GM12874 (cell line): ENCODE data around the gene STAMBPL1.
A peak's percentile ranks its signal among the peaks of the same experiment; 100 is the strongest.

Source experiments
- TF ChIP-seq, protein P1 (sequence below): IDR thresholded peaks from 2 replicates; pipeline ENCODE4 v1.5.1; 2011; ENCODE audit warnings: low read depth, mild to moderate bottlenecking, control low read depth, low read length, moderate library complexity; ENCODE audit not compliant: insufficient read depth

The STAMBPL1 gene

DNA sequence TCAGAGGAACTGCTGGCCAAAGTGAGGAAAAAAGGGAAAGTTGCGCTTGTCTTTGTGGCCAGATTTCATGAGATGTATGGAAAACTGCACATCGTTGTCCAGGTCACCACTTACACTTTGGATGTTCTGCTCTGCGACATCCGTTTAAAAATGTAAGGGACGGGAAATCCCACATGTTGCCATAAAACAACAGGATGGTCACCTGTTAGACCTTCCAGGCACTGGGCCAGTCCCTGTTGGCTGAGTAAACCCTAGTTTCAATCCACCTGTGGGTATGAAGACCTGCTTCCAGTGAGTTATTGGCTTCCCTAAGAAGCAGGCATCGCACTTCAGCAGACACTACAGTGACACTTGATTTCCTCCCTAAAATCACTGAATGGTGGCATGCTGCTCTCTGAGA, 2.7 kb upstream of the STAMBPL1 start:
- TF ChIP-seq, protein P1, sequence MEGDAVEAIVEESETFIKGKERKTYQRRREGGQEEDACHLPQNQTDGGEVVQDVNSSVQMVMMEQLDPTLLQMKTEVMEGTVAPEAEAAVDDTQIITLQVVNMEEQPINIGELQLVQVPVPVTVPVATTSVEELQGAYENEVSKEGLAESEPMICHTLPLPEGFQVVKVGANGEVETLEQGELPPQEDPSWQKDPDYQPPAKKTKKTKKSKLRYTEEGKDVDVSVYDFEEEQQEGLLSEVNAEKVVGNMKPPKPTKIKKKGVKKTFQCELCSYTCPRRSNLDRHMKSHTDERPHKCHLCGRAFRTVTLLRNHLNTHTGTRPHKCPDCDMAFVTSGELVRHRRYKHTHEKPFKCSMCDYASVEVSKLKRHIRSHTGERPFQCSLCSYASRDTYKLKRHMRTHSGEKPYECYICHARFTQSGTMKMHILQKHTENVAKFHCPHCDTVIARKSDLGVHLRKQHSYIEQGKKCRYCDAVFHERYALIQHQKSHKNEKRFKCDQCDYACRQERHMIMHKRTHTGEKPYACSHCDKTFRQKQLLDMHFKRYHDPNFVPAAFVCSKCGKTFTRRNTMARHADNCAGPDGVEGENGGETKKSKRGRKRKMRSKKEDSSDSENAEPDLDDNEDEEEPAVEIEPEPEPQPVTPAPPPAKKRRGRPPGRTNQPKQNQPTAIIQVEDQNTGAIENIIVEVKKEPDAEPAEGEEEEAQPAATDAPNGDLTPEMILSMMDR = no peak

DNA sequence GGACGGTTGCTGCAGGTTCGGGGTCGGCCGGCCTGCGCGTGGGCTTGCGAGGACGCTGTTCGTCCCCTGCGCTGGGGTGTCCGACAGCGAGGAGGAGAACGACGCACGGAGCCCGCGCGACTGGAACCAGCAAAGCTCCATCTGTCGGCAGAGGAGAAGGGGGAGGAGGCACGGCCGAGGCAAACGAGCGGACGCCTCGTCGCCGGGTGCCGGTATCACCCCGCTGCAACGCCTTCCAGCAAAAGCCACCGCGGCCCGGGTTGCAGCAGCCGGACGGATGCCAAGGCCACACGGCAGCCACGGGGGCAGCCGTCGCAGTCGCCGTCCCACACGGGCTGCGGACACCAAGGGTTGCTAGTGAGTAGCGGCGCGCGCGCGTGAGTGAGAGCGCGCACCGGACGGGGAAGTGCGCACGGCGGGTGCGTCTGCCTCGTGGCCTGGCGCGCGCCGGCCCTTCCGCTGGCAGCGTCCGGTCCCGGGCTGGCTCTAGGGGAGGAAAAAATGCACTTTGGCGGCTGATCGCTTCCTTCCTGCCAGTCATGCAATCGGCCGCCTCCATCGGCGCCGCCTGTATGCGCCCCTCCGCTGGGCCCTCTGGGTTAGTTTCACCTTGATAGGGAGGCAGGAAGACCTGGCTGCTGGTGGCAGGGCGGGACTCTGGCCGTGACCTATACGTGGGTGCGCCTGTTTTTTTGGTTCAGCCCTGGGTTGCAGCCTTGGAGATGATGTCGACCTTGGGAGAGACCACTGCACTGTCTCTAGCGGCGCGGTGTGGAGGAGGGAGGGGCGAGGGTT, 434 bp downstream of the STAMBPL1 start:
- TF ChIP-seq, protein P1 = peak; percentile 35; the same call in 1 of the 2 replicates

DNA sequence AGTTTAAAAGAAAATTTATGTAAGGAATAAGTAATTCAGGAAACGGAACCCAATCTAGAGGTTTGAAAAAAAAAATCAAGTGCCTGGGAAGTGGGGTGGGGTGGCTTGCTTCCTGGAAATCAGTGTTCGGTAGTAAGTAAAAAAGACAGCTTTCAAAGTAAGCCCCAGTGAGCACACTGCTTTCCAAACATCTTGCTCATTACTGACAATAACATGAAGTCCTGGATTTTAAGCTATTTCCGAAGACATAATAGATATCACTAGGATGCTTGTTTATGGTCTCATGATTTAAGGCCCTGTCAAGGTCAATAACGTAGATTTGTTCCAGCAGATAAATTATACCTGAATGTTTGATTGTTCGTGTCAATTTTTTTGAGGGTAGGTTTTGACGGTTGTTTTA, 1.3 kb downstream of the STAMBPL1 start:
- TF ChIP-seq, protein P1 = no peak

DNA sequence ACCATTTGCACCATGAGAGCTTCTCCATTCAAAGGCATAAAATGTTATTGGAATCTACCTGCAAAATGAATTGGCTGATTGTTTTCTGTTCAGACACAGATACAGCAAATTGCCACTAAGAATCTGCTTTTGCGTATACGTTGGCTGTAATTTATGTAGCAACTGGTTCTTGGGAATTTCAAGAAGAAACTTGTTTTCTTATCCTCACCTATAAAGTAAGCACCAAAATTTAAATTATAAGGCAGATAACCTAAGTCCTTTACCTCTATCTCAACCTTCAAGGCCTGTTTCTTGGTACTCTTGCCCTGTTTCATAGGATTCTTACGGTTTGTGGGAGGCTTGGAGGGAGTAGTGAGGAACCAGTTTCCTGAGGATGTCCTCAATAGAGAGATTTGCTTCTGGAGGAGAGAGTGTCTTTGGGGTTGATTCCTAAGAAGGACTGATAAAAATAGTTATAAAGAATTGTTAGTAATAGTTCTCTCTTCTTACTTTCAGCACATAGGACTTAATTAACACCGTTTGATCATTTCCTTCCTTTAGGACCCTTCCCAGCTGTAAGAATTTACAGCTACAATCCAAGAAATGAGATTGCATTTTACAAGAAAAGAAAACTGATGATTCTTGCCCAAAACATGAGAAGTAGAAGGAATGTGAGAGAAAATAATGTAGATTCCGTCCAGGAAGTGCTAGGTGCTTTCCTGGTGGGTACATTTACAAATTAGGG, 2.0 kb downstream of the STAMBPL1 start:
- TF ChIP-seq, protein P1 = no peak

DNA sequence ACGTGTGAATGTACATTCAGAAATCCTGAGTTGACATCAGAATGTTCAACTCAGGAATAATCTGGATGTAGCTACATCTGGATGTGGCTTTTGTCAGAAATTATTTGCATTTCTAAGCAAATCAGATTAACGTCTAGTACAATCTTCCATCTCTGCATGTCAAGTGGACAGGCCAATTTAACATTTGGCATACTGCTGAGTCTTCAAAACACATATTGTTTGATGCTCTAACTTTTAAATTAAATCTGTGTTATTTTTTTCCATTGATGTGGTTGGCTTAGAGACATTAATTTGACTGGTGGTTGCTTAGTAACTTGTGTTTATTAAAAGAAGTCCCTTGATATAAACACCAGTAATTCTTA, 3.4 kb downstream of the STAMBPL1 start:
- TF ChIP-seq, protein P1 = no peak

DNA sequence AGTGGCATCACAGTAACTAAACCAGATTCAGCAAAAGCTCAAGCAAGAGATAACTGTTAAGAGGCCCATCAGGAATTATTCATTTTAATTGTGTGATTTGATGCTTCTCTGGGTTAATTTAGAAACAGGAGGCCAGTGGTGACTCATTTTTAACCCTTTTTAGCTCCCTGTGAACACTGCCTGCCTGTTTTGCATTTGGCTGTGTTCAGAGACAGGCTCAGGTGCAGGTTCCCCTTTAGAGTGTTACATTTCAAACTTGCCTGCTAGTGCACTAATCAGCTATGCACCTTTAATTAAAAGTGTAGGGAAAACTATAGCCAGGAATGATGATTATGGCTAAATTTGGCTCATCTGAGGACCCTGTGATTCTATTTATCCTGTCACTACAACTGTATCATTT, 6.5 kb downstream of the STAMBPL1 start:
- TF ChIP-seq, protein P1 = no peak

DNA sequence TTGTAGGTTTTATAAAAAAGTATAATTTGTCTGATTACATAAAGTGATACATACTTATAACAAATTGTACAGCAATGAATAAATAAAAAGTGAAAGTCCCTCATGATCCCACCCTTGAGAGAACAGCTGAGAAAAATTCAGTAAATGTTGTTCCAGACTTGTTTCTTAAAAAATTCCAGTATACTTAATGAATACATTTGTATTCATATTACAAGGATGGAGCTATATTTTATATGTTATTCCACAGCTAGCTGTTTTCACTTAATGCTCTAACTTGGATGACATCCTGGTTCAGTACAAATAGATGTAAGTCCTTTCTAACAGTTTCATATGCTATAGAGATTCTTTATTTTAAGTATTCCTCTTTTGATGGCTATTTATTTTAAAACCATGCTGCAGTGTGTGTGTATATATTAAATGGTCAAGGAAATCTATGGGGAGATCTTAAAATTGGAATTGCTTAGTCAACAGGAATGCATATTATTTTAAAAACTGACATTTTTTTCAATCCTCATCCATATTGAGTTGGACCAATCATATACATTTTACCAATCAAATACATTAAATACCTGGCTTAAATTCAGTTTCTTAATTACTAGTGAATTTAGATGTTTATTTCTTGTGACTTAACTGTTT, 8.9 kb downstream of the STAMBPL1 start:
- TF ChIP-seq, protein P1 = no peak
